ENCODE results near the gene TAGAP.

- TF ChIP-seq CTCF (conservative IDR thresholded peaks at IDR 0.05 in 1 of 2, IDR thresholded peaks at IDR 0.05 in 1 of 2; ENCODE audit: extremely low read depth in 1 of 2, insufficient read depth in 1 of 2, low read depth in 1 of 2, low read length in 2 of 2) (no peak), EZH2 (IDR thresholded peaks at IDR 0.05; ENCODE audit: borderline replicate concordance, low read length) (no peak)
These were observed at the start of gene TAGAP for GRCh38 chr6:159044899-159045727.

Data from mammary epithelial cell (primary cell).